GM19351 (cell line): ENCODE data around the gene TSHZ2.
"Not testable (repeated sequence)": the region's sequence is repeated elsewhere in the genome, so short reads cannot be mapped to it uniquely, and the experiment has no call there.

Source experiments
- ATAC-seq: cut with Tn5 transposase; IDR thresholded peaks from one replicate; pipeline ENCODE4 v1.9.1; 2021; ENCODE audit warnings: mild to moderate bottlenecking, moderate library complexity; ENCODE audit not compliant: unreplicated experiment

TSHZ2 gene

DNA sequence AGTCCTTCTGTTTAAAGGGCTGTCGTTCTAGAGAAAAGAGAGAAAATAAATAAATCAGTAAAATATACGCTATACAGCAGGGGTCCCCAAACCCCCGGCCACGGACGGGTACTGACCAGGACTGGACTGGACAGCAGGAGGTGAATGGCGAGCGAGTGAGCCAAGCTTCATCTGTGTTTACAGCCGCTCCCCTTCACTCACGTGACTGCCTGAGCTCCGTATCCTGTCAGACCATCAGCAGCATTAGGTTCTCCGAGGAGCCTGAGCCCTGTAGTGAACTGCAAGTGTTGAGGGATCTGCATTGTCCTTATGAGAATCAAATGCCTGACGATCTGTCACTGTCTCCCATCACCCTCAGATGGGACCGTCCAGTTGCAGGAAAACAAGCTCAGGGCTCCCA is 545.0 kb downstream of the TSHZ2 start:
- no peak for ATAC-seq

DNA sequence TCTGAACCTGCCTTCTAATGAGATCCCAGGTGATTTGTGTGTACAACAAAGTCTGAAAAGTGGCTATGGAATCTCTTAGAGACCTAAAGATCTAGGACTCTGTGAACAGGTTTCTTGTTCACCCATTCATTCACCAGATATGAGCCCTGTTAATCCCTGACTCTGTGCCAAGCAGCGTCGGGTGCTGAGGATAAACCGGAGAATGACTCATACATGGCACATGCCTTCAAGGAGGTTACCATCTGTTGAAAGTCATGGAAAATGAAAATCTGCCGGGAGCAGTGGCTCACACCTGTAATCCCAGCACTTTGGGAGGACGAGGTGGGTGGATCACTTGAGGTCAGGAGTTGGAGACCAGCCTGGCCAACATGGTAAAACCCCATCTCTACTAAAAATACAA is 549.3 kb downstream of the TSHZ2 start:
- not testable (repeated sequence) for ATAC-seq

- ATAC-seq = no peak
Observed at GRCh38 chr20:53522026-53522425, 549.9 kb downstream of the TSHZ2 start.

- no peak for ATAC-seq
Observed at GRCh38 chr20:53522696-53523095, 550.5 kb downstream of the TSHZ2 start.

- ATAC-seq = not testable (repeated sequence)
Observed at GRCh38 chr20:53523615-53524014, 551.5 kb downstream of the TSHZ2 start.

- no peak for ATAC-seq
Observed at GRCh38 chr20:53524589-53525312, 552.6 kb downstream of the TSHZ2 start.

DNA sequence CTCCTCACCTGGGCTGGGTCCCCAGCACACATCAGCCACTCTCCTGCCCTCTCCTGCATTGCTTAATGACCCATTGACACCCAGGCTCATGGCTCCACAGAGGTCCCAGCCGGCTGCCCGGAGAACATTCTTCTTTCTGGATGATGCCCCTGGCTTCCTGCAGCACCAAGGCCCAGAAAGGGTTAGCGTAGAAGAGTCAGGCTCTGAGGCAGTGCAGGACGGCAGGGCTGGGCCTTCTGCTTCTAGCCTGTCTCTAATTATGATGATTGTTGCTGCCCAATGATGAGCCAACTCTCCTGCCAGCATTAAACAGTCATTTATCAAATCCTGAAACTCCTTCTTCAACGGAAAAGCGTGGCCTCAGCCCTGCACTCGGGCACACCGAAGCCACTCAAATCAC is 555.0 kb downstream of the TSHZ2 start:
- ATAC-seq = no peak

GRCh38 chr20:53529658-53530057 is 557.5 kb downstream of the TSHZ2 start:
- ATAC-seq = no peak

DNA sequence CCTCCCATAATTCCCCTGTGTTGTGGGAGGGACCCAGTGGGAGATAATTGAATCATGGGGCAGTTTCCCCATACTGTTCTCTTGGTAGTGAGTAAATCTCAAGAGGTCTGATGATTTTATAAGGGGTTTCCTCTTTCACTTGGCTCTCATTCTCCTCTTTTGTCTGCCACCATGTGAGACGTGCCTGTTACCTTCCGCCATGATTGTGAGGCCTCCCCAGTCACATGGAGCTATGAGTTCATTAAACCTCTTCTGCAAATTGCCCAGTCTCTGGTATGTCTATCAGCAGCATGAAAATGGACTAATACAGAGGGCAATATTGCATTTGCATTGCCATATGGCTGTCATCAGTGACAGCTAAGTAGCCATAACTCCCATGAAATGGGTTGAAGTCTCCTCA is 558.3 kb downstream of the TSHZ2 start:
- no peak for ATAC-seq

DNA sequence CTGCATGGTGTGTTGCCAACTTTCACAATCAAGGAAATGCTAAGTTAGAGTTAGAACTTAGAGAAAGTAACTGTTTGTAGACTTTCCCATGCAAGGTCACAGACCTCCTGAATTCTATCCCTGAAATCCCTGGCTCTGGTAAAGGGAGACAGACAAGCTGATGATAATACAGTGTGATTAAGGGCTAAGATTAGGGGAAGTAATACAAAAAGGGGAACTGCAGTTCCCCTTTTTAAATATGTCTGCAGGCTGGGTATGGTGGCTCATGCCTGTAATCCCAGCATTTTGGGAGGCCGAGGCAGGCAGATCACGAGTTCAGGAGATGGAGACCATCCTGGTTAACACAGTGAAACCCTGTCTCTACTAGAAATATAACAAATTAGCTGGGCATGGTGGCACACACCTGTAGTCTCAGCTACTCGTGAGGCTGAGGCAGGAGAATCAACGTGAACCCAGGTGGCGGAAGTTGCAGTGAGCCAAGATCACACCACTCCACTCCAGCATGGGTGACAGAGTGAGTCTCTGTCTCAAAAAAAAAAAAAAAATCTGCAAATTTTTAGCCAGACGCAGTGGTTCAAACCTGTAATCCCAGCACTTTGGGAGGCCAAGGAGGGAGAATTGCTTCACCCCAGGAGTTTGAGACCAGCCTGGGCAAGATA is 560.6 kb downstream of the TSHZ2 start:
- ATAC-seq = peak; percentile 59

DNA sequence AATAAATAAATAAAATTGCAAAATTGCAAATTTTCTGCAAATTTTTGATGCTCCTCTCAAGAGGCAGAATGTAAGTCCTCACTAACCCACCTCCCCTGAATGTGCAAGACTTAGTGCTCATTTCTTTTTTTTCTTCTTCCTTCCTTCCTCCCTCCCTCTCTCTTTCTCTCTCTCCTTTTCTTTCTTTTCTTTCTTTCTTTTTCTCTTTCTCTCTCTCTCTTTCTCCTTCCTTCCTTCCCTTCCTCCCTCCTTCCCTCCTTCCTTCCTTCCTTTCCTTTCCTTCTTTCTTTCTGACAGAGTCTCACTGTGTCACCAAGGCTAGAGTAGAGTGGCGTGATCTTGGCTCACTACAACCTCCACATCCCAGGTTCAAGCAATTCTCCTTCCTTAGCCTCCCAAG is 561.3 kb downstream of the TSHZ2 start:
- ATAC-seq = no peak

- ATAC-seq = no peak
Observed at GRCh38 chr20:53534037-53534436, 561.9 kb downstream of the TSHZ2 start.

DNA sequence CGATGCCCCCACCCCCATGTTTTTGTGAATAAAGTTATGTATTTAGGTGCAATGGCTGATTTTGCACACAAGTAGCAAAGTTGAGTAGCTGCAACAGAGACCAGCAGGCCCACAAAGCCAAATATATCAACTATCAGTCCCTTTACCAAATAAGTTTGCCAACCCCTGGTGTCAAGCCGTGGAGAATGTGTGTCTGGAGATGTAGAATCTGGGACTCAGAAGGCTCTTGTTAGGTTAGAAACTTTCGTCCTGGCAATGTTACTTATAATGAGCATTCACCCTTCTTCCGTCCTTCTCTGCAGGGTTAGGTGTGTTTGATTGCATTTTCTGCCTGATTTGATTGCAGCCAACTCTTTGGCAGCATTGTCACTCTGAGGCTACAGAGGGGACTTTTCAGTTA is 563.7 kb downstream of the TSHZ2 start:
- ATAC-seq = no peak

DNA sequence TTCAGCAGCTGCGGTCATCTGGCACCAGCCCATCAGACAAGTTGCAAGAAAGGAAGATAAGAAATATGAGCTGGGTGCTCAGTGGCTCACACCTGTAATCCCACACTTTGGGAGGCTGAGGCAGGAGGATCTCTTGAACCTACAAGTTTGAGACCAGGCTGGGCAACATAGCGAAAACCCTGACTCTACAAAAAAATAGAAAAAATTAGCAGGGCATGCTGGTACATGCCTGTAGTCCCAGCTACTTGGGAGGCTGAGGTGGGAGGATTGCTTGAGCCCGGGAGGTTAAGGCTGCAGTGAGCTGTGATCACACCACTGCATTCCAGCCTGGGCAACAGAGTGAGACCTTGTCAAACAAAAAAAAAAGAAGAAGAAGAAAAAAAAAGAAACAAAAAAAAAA is 564.2 kb downstream of the TSHZ2 start:
- not testable (repeated sequence) for ATAC-seq

DNA sequence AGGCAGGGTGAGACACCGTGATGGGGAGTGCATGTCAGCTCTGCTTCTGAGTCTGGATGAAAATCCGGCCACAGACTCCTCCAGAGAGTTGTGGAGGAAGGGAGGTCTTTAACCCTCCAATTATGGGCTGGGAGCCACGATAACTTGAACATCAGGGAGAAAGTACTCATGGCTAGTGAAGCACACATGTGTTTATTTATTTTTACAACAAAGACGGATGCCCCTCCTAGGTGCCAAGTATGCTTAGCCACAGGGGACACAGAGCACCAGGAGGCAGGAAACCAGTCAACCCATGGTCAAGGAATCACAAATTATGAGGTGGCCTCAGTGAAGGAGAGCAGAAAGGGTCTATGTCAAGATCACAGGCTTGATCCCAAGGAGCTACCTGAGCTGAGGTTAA is 567.4 kb downstream of the TSHZ2 start:
- no peak for ATAC-seq
